Karpas-422 (cell line): ENCODE results near the gene PANK4. TPM values are rescaled to one million over a fixed set of nuclear protein-coding genes. Genes with fewer than 3 reads are reported as not detected.
A peak's percentile ranks its signal among the peaks of the same experiment; 100 is the strongest.

Source experiments
- DNase-seq: peaks from one replicate; pipeline ENCODE4 v3.0.0-alpha.2; 2015
- H2AFZ ChIP-seq: fragments of 200-600 bp; sonication (generic); 2 replicates; pipeline ENCODE4 v1.6.1; 2014; ENCODE audit warnings: antibody characterized with exemption, low read length, mixed read lengths
- H3K27ac ChIP-seq: fragments of 200-600 bp; sonication (generic); 2 replicates; pipeline ENCODE4 v1.5.1; 2014; ENCODE audit warnings: mild to moderate bottlenecking, low read length, moderate library complexity
- H3K27me3 ChIP-seq: fragments of 200-600 bp; sonication (generic); 2 replicates; pipeline ENCODE4 v1.6.1; 2014; ENCODE audit warnings: low read length, mixed read lengths
- H3K36me3 ChIP-seq: fragments of 200-600 bp; sonication (generic); 2 replicates; pipeline ENCODE4 v1.6.1; 2014; ENCODE audit warnings: low read length, mixed read lengths; ENCODE audit not compliant: insufficient read depth
- H3K4me1 ChIP-seq: fragments of 200-600 bp; sonication (generic); 2 replicates; pipeline ENCODE4 v1.6.1; 2014; ENCODE audit warnings: mild to moderate bottlenecking, low read length, mixed read lengths
- H3K4me2 ChIP-seq: fragments of 200-600 bp; sonication (generic); 2 replicates; pipeline ENCODE4 v1.6.1; 2014; ENCODE audit warnings: low read length, low read depth, mild to moderate bottlenecking; ENCODE audit not compliant: poor library complexity, severe bottlenecking
- H3K4me3 ChIP-seq: fragments of 200-600 bp; sonication (generic); 2 replicates; pipeline ENCODE4 v1.5.1; 2014; ENCODE audit warnings: mild to moderate bottlenecking, antibody characterized with exemption, low read length, mixed read lengths
- H3K79me2 ChIP-seq: fragments of 200-600 bp; sonication (generic); 2 replicates; pipeline ENCODE4 v1.6.1; 2014; ENCODE audit warnings: mild to moderate bottlenecking, low read length, mixed read lengths
- H3K9ac ChIP-seq: fragments of 200-600 bp; sonication (generic); 2 replicates; pipeline ENCODE4 v1.6.0; 2014; ENCODE audit warnings: low read length
- H3K9me2 ChIP-seq: fragments of 200-600 bp; sonication (generic), shearing (Covaris generic); replicated peaks from 2 replicates; pipeline ENCODE4 v1.6.0; 2014; ENCODE audit warnings: mild to moderate bottlenecking, low read length, moderate library complexity; ENCODE audit not compliant: insufficient read depth
- H3K9me3 ChIP-seq: fragments of 300-700, 200-600 bp; sonication (generic); 2 replicates; pipeline ENCODE4 v1.6.1; 2014; ENCODE audit warnings: low read length, mixed read lengths
- H4K20me1 ChIP-seq: fragments of 200-600 bp; sonication (generic); 2 replicates; pipeline ENCODE4 v1.6.1; 2014; ENCODE audit warnings: mild to moderate bottlenecking, antibody characterized with exemption, low read length, low read depth; ENCODE audit not compliant: insufficient read depth
- total RNA-seq: library from RNA; depleted of rRNA; stranded (reverse); fragments of >200 nt; shearing (Covaris generic); gene quantifications from 2 replicates; pipeline ENCODE4 v1.2.3, GENCODE V29; 2014; ENCODE audit warnings: low replicate concordance

Gene PANK4
- total RNA-seq, 1 experiment from 2014 or later, result 25.1 TPM

- no peaks in the 10 kb centered on the region for H3K36me3 ChIP-seq
- H3K27me3 ChIP-seq, result no peaks in the 10 kb centered on the region
- no peak overlapping the region for H3K4me3 ChIP-seq
- no peak overlapping the region for H2AFZ ChIP-seq
- H3K79me2 ChIP-seq, result no peaks in the 10 kb centered on the region
- no peak overlapping the region for H3K27ac ChIP-seq
- no peak overlapping the region for H3K4me2 ChIP-seq
- no peak overlapping the region for H3K9ac ChIP-seq
- no peaks in the 10 kb centered on the region for H3K4me1 ChIP-seq
- DNase-seq, result no peak
- H3K9me3 ChIP-seq, result no peaks in the 10 kb centered on the region
- no peaks in the 10 kb centered on the region for H4K20me1 ChIP-seq
- H3K9me2 ChIP-seq, result no peaks in the 10 kb centered on the region
These were observed 40.8 kb upstream of the PANK4 start for GRCh38 chr1:2567083-2567679.

GRCh38 chr1:2566101-2567045 is 40.0 kb upstream of the PANK4 start:
- DNase-seq, result no peak
- Histone ChIP-seq H3K27me3 (no peaks in the 10 kb centered on the region), H2AFZ (no peak overlapping the region), H3K4me1 (no peaks in the 10 kb centered on the region), H3K79me2 (no peaks in the 10 kb centered on the region), H3K27ac (no peak overlapping the region), H3K9me3 (no peaks in the 10 kb centered on the region), H4K20me1 (no peaks in the 10 kb centered on the region), H3K4me3 (no peak overlapping the region), H3K4me2 (no peak overlapping the region), H3K9me2 (no peaks in the 10 kb centered on the region), H3K36me3 (no peaks in the 10 kb centered on the region), H3K9ac (no peak overlapping the region)

- no peaks in the 10 kb centered on the region for H3K27me3 ChIP-seq
- no peaks in the 10 kb centered on the region for H3K79me2 ChIP-seq
- no peak overlapping the region for H3K4me3 ChIP-seq
- no peaks in the 10 kb centered on the region for H3K4me1 ChIP-seq
- H3K36me3 ChIP-seq, result no peaks in the 10 kb centered on the region
- DNase-seq, result no peak
- H4K20me1 ChIP-seq, result no peaks in the 10 kb centered on the region
- no peaks in the 10 kb centered on the region for H3K9me2 ChIP-seq
- no peak overlapping the region for H3K9ac ChIP-seq
- H3K4me2 ChIP-seq, result no peak overlapping the region
- H3K27ac ChIP-seq, result no peak overlapping the region
- no peaks in the 10 kb centered on the region for H3K9me3 ChIP-seq
- H2AFZ ChIP-seq, result no peak overlapping the region
These were observed 38.5 kb upstream of the PANK4 start for GRCh38 chr1:2564815-2565374.

DNA sequence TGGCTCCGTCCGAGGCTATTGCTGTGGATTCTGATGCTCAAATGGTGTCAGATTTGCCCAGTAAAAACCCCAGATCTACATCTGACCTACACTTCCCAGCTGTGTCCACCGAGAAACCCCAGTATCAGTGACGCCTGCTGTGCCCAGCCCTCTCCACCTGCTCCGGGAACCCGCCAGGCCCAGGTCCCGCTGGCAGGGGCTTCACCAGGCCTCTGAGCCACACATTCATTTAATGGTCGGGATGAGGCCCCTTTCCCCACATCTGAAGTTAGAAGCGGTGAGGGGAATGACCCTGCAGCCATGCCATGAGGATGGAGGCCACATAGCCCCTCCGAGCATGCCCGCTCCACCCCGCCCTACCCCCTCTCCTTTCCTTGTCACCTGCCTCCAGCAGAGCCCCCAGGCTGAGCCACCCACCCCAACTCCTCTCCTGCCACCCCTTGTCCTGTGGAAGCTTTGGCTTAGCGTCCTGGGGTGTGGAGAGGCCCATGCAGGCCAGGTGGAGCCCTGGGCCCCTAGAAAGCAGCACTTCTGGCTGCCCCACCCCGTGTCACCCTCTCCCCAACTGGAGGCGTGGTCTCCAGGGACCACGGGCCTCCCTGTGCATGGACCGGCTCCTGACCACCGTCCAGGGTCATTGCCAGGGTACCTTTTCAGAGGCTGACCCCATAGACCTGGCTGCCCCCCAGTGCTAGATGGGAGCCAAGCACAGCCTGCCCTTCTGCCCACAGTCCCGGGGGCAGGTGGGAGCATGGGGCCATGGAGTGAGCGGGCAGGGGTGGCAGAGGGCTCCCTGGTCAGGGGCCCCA is 37.8 kb upstream of the PANK4 start:
- H2AFZ ChIP-seq, result no peak overlapping the region
- no peak overlapping the region for H3K4me2 ChIP-seq
- H3K9me2 ChIP-seq, result no peaks in the 10 kb centered on the region
- H3K27me3 ChIP-seq, result no peaks in the 10 kb centered on the region
- no peaks in the 10 kb centered on the region for H3K4me1 ChIP-seq
- H3K79me2 ChIP-seq, result no peaks in the 10 kb centered on the region
- H3K9ac ChIP-seq, result no peak overlapping the region
- no peaks in the 10 kb centered on the region for H3K36me3 ChIP-seq
- no peak overlapping the region for H3K27ac ChIP-seq
- H3K4me3 ChIP-seq, result no peak overlapping the region
- no peaks in the 10 kb centered on the region for H3K9me3 ChIP-seq
- no peaks in the 10 kb centered on the region for H4K20me1 ChIP-seq
- DNase-seq, result no peak

GRCh38 chr1:2563205-2563604 is 36.8 kb upstream of the PANK4 start:
- Histone ChIP-seq H3K36me3 (no peaks in the 10 kb centered on the region), H3K79me2 (no peaks in the 10 kb centered on the region), H3K9me2 (no peaks in the 10 kb centered on the region), H3K4me2 (no peak overlapping the region), H3K9ac (no peak overlapping the region), H3K4me3 (no peak overlapping the region), H3K9me3 (no peaks in the 10 kb centered on the region), H2AFZ (no peak overlapping the region), H3K4me1 (no peaks in the 10 kb centered on the region), H3K27ac (no peak overlapping the region), H4K20me1 (no peaks in the 10 kb centered on the region), H3K27me3 (no peaks in the 10 kb centered on the region)
- DNase-seq, result no peak

- H3K36me3 ChIP-seq, result no peaks in the 10 kb centered on the region
- H3K27me3 ChIP-seq, result no peaks in the 10 kb centered on the region
- H3K9ac ChIP-seq, result no peak overlapping the region
- no peaks in the 10 kb centered on the region for H4K20me1 ChIP-seq
- H3K4me2 ChIP-seq, result no peak overlapping the region
- no peaks in the 10 kb centered on the region for H3K79me2 ChIP-seq
- H3K27ac ChIP-seq, result no peak overlapping the region
- H3K4me1 ChIP-seq, result no peaks in the 10 kb centered on the region
- H3K9me3 ChIP-seq, result no peaks in the 10 kb centered on the region
- no peak overlapping the region for H2AFZ ChIP-seq
- H3K4me3 ChIP-seq, result no peak overlapping the region
- DNase-seq, result peak; percentile 66
- no peaks in the 10 kb centered on the region for H3K9me2 ChIP-seq
These were observed 35.8 kb upstream of the PANK4 start for GRCh38 chr1:2561898-2562895.

DNA sequence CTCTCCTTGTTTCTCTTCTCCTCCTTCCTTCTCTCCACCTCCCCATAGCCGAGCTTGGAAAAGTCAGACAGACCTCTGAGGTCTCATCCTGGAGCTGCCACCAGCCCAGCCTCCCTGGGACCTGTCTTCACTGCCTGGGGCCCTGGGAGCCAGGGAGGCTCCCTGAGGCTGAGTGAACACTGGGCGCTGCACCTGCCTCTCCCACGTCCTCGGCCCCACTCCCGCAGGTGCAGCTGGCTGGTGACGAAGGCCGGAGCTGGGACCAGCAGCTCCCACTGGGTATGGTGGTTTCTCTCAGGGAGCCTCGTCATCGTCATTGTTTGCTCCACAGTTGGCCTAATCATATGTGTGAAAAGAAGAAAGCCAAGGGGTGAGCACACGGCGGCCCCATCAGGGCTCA is 35.0 kb upstream of the PANK4 start:
- no peaks in the 10 kb centered on the region for H4K20me1 ChIP-seq

More for the DNA sequence above, 35.0 kb upstream of the PANK4 start:
- Histone ChIP-seq H3K4me2 (no peak overlapping the region), H3K27ac (no peak overlapping the region), H3K4me1 (0 out of 2 replicates have a peak, but pooled peaks cover 4% of the 10 kb centered on the region), H3K4me3 (no peak overlapping the region), H3K27me3 (no peaks in the 10 kb centered on the region), H3K79me2 (no peaks in the 10 kb centered on the region), H2AFZ (no peak overlapping the region), H3K9me2 (no peaks in the 10 kb centered on the region), H3K9ac (no peak overlapping the region), H3K36me3 (no peaks in the 10 kb centered on the region), H3K9me3 (no peaks in the 10 kb centered on the region)
- DNase-seq, result no peak
